ENCODE measurements around the gene HSD3B2.

The HSD3B2 gene

DNA sequence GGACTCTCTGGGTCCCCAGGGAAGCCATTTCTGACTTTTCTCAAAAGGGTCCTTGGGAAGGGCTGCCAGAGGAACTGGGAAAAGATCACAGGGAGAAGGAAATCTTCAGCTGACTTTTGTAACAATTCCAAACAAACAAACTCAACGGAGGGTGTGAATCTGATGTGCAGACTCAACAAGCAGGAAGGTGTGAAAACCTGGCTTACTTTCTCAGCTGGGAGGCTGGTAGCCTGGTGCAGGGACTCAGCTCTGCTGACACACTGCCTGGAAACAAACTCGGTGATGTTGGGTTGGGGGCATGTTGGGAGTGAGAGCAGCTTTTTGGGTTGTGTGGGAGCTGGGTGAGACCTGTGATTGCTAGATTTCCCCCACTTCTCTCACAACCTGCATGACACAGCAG is 10.2 kb upstream of the HSD3B2 start:
- DNase-seq = no peak

DNA sequence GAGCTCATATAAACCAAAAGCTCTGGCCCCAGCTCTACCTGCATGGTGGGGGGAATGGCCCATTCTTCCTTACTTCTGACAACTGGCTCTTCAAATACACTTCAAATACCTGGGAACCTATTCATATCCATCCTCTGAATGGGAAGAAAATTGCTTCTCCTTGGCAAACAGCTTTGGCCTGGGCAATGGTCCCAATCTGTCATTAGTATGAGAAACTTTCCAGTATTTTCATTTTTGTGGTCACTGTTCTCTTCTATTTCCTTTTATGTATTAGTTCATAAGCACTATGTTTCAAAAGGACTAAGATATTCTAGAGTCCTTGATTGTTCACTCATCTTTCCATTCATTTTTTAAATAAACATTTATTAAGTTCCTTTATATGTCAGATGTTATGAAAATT is 5.2 kb upstream of the HSD3B2 start:
- no peak for DNase-seq

DNA sequence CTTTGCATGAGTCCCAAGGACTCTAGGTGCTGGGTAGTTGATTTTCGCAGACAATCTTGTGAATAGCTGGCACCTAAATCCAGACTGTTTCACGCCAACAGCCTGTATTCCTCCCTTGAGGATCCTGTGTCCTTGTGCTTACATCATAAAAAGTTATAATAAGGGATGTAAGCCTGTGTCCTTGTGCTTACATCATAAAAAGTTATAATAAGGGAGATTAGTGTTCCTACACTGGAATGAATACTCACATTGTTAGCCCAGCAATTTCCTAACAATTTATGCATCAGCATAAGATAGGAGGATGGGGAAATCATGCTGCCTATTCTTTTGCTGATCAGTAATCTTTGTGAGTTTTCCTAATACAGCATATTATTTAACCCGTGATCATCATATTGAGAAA is 4.0 kb upstream of the HSD3B2 start:
- no peak for DNase-seq

DNA sequence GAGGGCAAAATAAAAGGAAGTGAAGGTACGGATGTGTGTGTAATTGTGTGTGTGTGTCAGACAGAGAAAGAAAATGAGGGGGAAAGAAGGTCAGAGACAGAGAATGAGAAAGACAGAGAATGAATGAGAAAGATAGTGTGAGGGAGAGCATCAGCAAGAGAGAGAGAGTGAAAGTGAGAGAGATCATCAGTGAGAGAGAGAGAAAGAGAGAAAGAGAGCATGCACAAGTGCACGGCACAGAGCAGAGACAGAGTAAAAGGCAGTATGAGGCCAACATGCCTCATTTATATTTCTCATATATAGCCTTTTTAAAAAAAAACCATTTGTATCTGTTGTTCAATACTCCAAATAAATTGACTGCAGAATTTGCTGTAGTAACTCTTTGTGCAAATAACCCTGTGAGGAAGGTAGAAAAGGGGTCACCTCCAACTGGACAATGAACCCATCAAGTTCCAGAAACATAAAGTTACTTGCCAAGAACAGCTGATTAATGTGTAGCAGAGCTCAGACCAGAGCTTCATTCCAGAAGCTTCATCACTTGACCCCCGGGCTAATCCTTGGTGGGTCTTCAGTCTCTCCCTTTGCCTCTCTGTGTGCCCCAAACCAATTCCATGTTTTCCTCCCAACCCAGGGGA is 1.2 kb downstream of the HSD3B2 start:
- DNase-seq = no peak

DNA sequence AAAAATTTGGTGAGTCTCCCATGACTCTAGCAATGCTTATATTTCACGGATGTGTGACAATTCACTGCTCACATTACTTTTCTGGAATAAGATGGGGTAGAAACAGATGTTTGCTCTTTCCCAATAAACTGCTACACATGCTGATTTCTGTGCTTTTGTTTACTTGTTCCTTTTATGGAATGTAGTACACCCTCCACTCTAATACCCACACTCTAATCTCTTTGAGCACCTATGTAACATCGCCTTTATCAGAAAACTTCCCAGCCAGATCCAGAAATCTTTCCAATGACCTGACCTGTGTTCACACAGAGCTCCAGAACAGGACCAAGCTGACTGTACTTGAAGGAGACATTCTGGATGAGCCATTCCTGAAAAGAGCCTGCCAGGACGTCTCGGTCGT is 4.2 kb downstream of the HSD3B2 start:
- DNase-seq = no peak

DNA sequence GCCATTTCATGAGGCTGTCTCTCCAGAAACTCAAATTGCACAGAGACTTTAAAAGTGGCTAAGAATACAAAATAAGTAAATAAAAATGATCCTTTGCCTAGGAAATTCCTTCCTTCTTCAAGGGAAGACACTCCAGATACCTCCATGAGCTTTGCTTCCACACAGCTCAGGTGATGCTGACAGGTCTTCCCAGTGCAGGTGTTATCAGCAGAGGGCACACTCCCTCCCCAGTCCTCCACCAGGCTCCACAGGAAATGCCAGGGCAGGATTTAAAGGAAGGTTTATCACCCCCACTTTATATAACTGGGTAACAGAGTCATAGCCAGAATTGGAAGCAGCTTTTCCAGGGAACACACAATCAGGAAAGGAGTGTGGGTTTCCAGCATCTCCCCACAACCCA is 5.7 kb downstream of the HSD3B2 start:
- DNase-seq = no peak

DNA sequence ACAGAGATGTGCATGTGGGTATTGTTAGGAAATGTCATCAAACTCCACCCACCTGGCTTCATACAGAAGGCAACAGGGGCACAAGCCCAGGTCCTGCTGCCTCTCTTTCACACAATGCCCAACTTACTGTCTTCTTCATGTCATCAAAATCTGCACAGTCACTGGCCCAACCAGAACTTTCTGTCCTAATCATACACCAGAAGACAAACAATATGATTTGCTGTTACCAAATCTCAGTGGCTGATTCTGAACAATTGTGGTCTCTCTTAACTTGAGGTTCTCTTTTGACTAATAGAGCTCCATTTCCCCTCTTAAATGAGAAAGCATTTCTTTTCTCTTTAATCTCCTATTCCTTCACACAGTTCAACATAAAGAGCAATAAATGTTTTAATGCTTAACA is 7.7 kb downstream of the HSD3B2 start:
- no peak for DNase-seq

DNA sequence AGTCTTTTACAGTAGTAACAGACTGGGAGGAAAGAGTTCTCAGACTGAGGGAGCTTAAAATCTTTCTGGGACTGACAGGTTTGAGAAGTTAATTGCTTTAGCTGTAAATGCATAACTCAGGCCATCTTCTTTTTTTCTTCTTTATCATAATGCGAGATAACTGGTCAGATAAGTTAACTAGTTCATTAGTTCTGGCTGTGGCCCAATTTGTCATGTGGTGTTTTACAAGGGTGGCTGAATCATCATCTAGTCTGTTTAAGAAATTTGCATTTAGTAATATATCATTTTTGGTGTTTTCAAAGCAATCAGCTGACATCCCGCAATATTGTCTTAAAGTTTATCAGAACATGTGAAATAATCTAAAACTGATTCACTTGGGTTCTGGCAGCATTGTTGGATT is 14.0 kb downstream of the HSD3B2 start:
- DNase-seq = no peak

DNA sequence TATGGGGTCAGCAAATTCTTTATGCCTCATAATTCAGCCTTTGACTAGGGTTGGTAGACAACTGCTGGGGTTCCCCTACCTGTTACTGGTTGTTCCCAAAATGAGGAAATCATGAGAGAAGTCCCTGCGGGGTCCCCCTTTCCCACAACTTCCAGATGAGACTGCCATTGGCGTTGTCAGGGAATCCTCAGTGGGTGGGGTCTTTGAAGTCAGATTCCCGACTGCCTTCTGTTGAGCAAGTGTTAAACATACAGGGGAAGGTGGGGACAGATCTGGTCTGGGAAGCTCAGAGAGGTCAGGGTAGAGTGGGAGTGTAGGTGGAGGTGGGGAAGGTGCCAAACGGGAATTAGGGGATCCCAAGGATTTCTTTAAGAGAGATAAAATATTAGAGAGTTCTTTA is 14.7 kb downstream of the HSD3B2 start:
- no peak for DNase-seq

DNA sequence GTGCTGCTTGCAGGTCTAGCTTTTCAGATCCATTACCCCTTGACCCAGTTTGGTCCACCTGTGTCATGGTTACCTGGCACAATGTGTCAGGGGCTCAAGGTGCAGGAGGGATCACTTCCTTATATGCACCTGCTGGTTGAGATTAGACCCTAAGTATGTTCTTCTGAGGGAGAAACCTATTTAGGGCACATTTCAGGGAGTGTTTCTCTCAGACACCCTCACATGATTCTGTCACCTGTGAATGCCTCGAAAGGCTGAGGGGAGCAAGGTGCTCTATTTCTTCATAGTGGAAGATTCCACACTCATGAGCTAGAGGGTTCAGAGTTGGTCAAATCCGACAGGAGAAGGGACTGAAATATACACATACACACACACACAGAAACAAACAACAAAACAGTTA is 15.5 kb downstream of the HSD3B2 start:
- no peak for DNase-seq

DNA sequence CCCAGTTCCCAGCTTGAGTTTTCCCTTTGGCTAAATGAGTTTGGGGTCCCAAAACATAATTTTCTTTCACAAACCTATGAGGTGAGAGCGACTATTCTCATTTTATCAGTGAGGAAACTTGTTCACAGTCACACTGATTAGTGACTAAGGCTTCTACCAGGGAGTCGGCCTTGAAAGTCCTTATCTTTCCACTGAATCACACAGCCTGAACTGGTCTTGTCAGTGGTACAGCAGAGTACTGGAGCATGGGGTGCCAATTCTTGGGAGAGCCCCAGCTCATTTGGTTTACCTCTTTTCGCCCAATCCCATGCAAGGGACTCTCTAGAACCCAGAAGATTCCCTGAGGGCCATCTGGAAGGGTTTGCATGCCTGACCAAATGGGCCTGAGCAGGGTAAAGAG is 16.9 kb downstream of the HSD3B2 start:
- DNase-seq = no peak

DNA sequence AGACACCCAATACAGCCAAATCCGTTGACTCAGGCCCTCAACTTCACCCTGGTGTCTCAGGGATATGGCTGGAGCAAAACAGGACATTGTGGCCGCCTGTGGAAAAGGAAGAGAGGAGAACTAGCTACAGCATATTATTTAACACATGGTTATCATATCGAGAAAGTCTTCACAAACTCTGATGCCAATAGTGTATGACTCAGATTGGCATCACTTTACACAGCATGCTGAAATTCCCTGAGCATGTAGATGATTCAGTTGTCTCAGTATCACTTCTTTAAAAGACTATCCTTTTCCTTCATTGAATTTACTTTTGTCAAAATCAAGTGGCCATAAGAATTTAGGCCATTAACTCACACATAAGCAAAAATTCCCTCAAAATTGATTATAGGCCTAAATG is 20.1 kb downstream of the HSD3B2 start:
- no peak for DNase-seq

DNA sequence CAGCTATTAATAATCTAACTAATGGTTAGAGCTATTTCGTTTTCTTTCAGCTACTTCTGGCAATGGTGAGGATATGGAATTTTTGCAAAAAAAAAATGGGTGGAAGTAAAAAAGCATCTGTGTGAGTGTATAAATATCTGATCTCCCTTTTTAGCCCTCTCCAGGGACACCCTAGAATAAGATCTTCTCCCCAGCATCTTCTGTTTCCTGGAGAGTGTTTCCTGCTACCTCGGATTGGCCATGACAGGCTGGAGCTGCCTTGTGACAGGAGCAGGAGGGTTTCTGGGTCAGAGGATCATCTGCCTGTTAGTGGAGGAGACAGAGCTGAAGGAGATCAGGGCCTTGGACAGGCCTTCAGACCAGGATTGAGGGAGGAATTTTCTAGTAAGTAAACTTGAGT is 23.8 kb downstream of the HSD3B2 start:
- DNase-seq = no peak

DNA sequence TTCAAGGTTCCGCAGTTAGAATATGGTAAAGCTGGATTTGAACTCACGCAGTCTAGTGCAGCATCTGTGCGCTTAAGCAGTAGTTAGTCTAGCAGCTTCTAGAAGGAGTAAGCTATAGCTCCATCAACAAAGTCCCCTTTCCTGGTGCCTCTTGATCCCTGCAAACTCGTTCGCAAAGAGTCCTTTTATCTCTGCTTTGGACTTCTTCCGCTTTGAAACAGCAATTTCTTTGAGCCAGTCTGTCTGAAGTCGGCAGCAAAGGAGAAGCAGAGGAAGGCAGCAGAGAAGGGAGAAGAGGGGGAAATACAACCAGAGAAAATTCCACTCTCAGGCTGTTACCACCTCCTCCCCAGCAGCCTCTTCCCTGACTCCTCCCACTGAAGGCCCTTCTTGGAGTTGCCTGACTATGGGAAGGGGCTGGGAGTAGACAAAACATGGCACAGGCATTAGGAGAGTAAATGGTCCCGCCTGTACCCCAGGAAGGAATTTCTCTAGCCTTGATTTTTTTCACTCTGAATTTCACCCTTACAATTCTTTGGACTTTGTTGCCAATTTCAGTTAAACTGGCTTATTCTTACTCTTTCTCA is 25.9 kb downstream of the HSD3B2 start:
- DNase-seq = no peak

DNA sequence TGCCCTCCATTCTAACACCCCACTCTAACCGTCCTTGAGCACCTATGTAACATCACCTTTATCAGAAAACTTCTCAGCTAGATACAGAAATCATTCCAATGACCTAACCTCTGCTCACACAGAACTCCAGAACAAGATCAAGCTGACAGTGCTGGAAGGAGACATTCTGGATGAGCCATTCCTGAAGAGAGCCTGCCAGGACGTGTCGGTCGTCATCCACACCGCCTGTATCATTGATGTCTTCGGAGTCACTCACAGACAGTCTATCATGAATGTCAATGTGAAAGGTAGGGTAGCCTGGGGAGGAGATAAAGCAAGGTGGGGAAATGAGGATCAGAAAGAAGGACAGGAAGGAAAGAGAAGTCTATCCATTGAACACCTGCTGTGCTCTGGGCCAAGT is 27.8 kb downstream of the HSD3B2 start:
- no peak for DNase-seq

DNA sequence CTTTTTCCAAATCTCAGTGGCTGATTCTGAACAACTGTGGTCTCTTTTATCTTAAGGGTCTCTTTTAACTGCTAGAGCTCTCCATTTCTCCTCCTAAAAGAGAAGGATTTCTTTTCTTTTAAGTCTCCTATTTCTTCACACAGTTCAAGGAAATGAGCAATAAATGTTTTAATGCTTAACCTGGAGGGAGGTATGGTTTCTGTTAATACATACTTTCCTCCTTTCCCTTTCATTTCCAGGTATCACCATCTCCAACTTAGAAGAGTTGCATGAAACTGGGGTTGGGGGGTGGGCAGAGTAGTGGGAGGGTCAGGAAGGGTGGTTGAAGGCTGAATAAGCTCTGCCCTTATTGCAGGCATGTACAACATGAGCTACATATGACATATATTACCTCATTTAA is 31.4 kb downstream of the HSD3B2 start:
- no peak for DNase-seq

DNA sequence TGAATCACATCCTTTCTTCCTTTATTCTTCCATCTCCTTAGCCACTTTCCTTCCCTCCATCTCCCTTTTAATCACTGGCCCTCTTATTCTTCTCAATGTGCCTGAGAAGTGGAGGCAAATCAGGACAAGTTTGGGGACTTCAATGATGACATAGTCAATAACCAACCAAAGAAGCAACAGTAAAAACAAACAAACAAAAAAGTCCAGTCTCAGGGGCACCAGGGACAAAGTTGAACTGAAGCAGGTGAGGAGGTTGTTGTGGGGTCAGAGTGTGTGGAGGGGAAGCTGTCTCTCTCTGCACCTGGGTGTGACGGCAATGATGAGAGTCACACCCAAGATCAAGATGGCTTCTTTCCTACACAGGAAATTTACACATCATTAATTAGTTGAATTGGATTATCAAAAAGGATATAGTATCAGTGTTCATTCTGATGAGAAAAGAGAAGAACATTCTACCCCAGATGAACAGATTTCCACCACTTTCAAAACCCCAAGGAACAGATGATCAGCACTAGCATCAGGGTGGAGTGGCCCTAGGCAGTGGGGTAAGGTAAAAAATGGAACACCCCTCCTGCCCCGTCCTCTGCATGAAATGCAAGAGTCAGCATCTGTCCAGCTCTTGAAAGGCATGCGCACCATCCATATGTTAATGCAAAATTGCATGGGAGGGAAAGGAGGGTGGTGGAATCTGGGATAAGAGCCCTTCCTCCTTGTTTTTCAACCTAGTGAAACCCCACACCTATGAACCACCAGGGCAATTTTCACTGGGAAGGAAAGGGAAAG is 32.6 kb downstream of the HSD3B2 start:
- no peak for DNase-seq

DNA sequence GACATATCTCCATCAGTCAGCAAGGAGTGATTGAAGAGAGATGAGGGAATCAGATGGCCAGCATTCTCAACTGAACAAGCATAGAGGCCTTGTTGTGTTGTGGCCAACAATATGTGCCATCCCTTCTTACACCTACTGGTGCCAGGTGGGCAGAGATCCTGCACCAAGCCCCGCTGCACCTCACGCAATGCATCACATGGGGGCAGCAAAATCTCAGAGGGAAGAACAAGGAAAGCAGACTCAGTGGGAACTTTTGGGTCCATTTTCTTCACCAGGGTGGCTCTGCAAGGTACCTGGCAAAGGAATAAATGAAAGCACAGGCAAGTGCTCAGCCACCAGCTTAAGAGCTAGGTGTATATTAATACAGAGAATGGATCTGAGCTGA is 33.2 kb downstream of the HSD3B2 start:
- DNase-seq = no peak

DNA sequence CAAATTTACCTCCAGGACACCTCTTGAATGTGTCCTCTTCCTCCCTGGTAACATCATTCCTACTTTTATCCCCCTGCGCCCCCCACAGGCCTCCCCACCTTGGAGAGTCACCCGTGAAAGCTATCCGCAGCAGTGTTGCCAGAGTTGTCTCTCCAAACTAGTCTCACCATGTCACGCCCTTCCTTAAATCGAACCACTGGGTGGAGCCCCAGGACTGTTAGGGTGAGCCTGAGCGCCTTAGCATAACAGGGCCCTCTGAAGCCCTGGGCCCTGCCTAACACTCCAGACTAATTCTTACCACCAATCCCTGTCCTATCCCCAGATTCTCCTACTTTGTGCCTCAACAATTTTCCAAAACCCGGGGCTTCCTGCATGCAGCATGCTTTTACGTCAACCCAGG is 35.0 kb downstream of the HSD3B2 start:
- peak; percentile 7 for DNase-seq

DNA sequence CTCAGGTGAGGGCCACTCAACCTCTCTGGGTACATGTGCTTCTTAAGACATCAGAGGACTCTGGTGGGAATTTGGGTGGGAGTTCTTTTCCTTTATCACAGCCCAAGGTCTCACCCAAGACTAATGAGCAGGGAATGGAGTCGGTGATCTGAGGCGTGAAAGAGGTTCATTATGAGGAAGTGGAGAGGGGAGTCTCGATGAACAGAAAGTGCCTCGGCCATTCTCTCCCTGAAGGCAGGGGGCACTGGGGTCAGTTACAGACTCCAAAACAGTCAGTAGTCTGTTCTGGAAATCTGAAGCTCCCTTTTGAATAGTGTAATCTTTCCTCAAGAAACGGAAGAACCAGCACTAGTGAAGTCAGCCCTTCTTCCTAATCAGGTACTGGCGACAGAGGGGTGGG is 36.2 kb downstream of the HSD3B2 start:
- no peak for DNase-seq

DNA sequence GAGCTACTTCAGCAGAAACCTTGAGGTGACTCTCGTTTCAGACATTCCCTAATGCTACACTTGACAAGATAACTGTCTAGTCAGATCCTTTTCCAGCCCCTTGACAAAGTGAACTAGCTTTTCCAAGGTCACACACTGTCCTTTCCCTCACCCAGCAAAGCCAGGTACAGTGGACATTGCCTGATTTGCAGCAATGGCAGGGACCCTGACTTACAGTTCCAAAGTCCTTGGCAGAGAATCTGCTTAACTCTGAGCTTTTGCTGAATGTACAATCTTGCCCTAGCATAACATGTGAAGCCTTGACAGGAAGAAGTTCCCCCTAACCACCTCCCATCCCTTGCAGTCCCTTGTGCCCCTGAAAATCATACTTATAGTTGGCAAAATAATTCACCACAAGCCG is 37.1 kb downstream of the HSD3B2 start:
- DNase-seq = no peak

DNA sequence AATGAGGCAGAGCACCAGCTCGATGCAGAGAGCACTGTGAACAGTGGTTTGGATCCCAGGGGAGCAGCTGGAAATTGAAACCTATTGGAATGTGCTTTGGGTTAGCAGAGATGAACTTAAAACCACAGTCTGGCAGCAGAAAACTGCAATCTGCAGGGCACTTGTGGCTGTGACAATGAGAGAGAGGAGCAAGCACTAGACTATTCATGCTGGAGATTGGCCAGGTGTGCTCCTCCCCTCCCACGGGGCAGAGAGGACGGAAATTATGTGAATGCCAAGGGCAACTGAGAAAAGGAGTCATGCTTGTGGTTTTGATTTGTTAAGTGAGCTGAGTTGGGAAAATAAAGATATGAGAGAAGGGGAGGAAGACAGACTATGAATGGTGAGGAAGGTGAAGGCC is 38.1 kb downstream of the HSD3B2 start:
- peak; percentile 38 for DNase-seq

DNA sequence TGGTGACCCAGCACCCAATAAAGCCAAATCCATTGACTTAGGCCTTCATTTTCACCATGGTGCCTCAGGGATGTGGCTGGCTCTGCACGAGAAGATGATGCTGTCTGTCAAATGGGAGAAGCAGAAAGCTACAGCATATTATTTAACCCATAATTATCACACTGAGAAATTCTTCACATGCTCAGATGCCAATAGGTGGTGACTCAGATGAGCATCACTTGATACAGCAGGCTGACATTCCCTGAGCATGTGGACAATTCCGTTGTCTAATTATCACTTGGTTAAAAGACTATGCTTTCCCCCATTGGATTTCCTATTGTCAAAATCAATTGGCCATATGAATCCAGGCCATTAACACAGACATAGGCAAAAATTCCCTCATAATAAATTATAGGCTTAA is 48.0 kb downstream of the HSD3B2 start:
- DNase-seq = no peak

DNA sequence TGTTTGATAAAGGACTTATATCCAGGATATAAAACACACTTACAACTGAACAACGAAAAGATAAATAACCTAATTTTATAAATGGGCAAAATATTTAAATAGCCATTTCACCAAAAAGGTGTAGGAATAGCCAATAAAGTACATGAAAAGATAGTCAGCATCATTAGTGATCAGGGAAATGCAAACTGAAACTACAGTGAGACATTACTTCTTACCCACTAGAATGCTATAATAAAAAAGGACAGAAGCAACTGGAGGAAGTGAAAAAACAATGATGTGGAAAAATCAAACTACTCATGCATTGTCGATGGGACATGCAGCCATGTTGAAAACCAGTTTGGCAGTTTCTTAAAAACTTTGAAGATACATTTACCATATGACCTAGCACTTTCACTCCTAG is 48.6 kb downstream of the HSD3B2 start:
- no peak for DNase-seq

DNA sequence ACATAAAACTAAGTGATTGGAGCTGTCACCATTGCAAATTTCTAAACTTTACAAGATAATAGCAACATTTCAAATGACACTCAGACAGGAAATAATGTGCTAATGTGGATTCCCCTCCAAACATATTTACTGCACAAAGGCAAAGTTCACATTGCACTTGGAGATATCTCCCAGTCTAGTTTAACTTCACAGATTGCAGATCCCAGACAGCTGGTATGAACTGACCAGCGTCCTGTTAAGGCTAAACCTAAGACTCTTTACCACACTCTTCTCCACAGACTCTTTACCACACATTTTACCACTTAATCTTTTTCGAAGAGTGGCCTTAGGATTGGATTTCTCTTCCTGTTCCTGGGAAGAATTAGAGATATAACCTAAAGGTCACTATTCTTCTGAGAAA is 51.5 kb downstream of the HSD3B2 start:
- DNase-seq = no peak
